K562 (cell line): ENCODE measurements around the gene UBR7. TPM values are rescaled to one million over a fixed set of nuclear protein-coding genes. Genes with fewer than 3 reads are reported as not detected.

Experiments
- ATAC-seq: fragments of 200-7000 bp; cut with Tn5 transposase; 3 replicates; pipeline ENCODE4 v1.9.1; 2020; ENCODE audit warnings: moderate library complexity
- BruUV-seq: library from RNA; stranded (reverse); fragments of 400-500 nt; replicated peaks from 2 replicates; lab custom pipeline; 2021; lab: Mats Ljungman, UMichigan
- CTCF ChIA-PET: fragments of 300-600 bp; formaldehyde crosslinking; extraction: SDS; loops from one replicate; lab custom pipeline; 2021; ENCODE audit warnings: low intra/inter-chr PET ratio; lab: Yijun Ruan, JAX
- POLR2A ChIA-PET: fragments of 300-600, 350-650 bp; sonication (Branson Sonifier 250); formaldehyde crosslinking; extraction: SDS; loops from one replicate; lab custom pipeline; 2021; ENCODE audit warnings: antibody characterized with exemption, inconsistent platforms; lab: Yijun Ruan, JAX
- DNase-seq, 4 experiments: peaks; one replicate each; pipeline versions ENCODE4 v3.0.0 to v3.0.0-alpha.2; 2011 to 2018; ENCODE audit warnings: low spot score in 3 of 4, mixed read lengths in 3 of 4; ENCODE audit errors: extremely low read depth in 1 of 4
- FAIRE-seq: peaks from 2 replicates; lab custom pipeline; 2011; peaks lifted over from hg19 to GRCh38; lab: Jason Lieb, UNC
- H2AFZ ChIP-seq: 2 replicates; pipeline ENCODE4 v1.6.0; 2011; ENCODE audit warnings: low read depth, low read length, control low read depth, inconsistent platforms
- H3K27ac ChIP-seq: fragments of 200-600 bp; 3 replicates; pipeline ENCODE4 v1.8.0; 2011; ENCODE audit warnings: low read depth, mild to moderate bottlenecking, control low read depth, inconsistent platforms, low read length, moderate library complexity, mixed read lengths; ENCODE audit errors: extremely low read depth
- H3K27me3 ChIP-seq, 2 experiments: fragments of 300-600 bp in 1 of 2; 2 replicates in 1 of 2; 3 replicates in 1 of 2; pipeline versions ENCODE4 v1.6.0 to v1.8.0; 2011; ENCODE audit warnings: inconsistent platforms in 2 of 2, low read length in 2 of 2, mild to moderate bottlenecking in 1 of 2, mixed read lengths in 1 of 2, moderate library complexity in 1 of 2; ENCODE audit not compliant: control insufficient read depth in 2 of 2, insufficient read depth in 2 of 2
- H3K36me3 ChIP-seq: fragments of 300-600 bp; 3 replicates; pipeline ENCODE4 v1.8.0; 2011; ENCODE audit warnings: mild to moderate bottlenecking, low read length, inconsistent platforms; ENCODE audit not compliant: control insufficient read depth, insufficient read depth
- H3K4me1 ChIP-seq, 2 experiments: fragments of 200-600 bp in 1 of 2; replicated peaks in 1 of 2; 2 replicates in 1 of 2; 3 replicates in 1 of 2; pipeline versions ENCODE4 v1.5.1 to v1.8.0; 2011; ENCODE audit warnings: inconsistent platforms in 2 of 2, low read length in 2 of 2, mild to moderate bottlenecking in 1 of 2, mixed read lengths in 1 of 2, moderate library complexity in 1 of 2; ENCODE audit not compliant: control insufficient read depth in 2 of 2, insufficient read depth in 2 of 2
- H3K4me2 ChIP-seq: 2 replicates; pipeline ENCODE4 v1.6.1; 2011; ENCODE audit warnings: low read length, control low read depth, inconsistent platforms, mixed read lengths; ENCODE audit not compliant: insufficient read depth
- H3K4me3 ChIP-seq: fragments of 200-600 bp; sonication (generic), shearing (Covaris generic); 2 replicates; pipeline ENCODE4 v1.5.1; 2016; ENCODE audit warnings: control low read depth, inconsistent platforms
- H3K79me2 ChIP-seq: fragments of 200-600 bp; 3 replicates; pipeline ENCODE4 v1.8.0; 2011; ENCODE audit warnings: low read length, inconsistent platforms; ENCODE audit not compliant: control insufficient read depth, insufficient read depth
- H3K9ac ChIP-seq, 2 experiments: 2 replicates each; pipeline versions ENCODE4 v1.6.0 to v1.6.1; 2011; ENCODE audit warnings: low read depth in 2 of 2, low read length in 2 of 2, control low read depth in 1 of 2, inconsistent platforms in 1 of 2, mild to moderate bottlenecking in 1 of 2, mixed read lengths in 1 of 2; ENCODE audit not compliant: insufficient read depth in 1 of 2
- H3K9me1 ChIP-seq: one replicate; pipeline ENCODE4 v1.6.0; 2011; ENCODE audit warnings: inconsistent platforms, mild to moderate bottlenecking, low read length, moderate library complexity; ENCODE audit not compliant: control insufficient read depth, insufficient read depth
- H3K9me3 ChIP-seq: replicated peaks from 2 replicates; pipeline ENCODE4 v1.5.1; 2011; ENCODE audit warnings: low read depth, low read length, inconsistent platforms; ENCODE audit not compliant: control insufficient read depth, insufficient read depth
- H4K20me1 ChIP-seq: replicated peaks from 2 replicates; pipeline ENCODE4 v1.6.1; 2011; ENCODE audit warnings: low read length, inconsistent platforms, mixed read lengths; ENCODE audit not compliant: control insufficient read depth, insufficient read depth
- ARNT ChIP-seq, 2 experiments: fragments of 450-650 bp; IDR thresholded peaks; 2 replicates each; pipeline ENCODE4 v1.6.1; 2016; ENCODE audit warnings: mild to moderate bottlenecking in 1 of 2
- BCL6 ChIP-seq: fragments of 250-450 bp; sonication (Bioruptor Pico); IDR thresholded peaks from 2 replicates; pipeline ENCODE4 v1.4.0; 2020
- EZH2 ChIP-seq: IDR thresholded peaks from 2 replicates; pipeline ENCODE4 v1.6.1; 2012; ENCODE audit warnings: low read depth, mild to moderate bottlenecking, inconsistent platforms, low read length, borderline replicate concordance
- FOXK1 ChIP-seq: sonication (generic); formaldehyde crosslinking; IDR thresholded peaks from 2 replicates; pipeline ENCODE4 v1.8.0; 2022; ENCODE audit warnings: missing genetic modification reagents, mild to moderate bottlenecking, borderline replicate concordance
- HIVEP1 ChIP-seq: fragments of 250-450 bp; sonication (Bioruptor Pico); IDR thresholded peaks from 2 replicates; pipeline ENCODE4 v1.4.0; 2020; ENCODE audit warnings: mild to moderate bottlenecking
- KDM2B ChIP-seq: fragments of 250-450 bp; sonication (Bioruptor Pico); IDR thresholded peaks from 2 replicates; pipeline ENCODE4 v1.8.0; 2021; ENCODE audit warnings: mild to moderate bottlenecking, moderate library complexity
- MAFF ChIP-seq: IDR thresholded peaks from 2 replicates; pipeline ENCODE4 v1.6.1; 2012; ENCODE audit warnings: low read length, improper control_type of control experiment
- NELFE ChIP-seq: IDR thresholded peaks from 2 replicates; pipeline ENCODE4 v1.6.1; 2011; ENCODE audit warnings: mild to moderate bottlenecking; ENCODE audit not compliant: insufficient read depth, insufficient read length
- NFIC ChIP-seq: fragments of 450-650 bp; IDR thresholded peaks from 2 replicates; pipeline ENCODE4 v1.6.1; 2017; ENCODE audit warnings: mild to moderate bottlenecking, inconsistent platforms
- RNF2 ChIP-seq: sonication (generic); IDR thresholded peaks from 2 replicates; pipeline ENCODE4 v1.6.1; 2016
- SAFB ChIP-seq: fragments of 200-400 bp; formaldehyde crosslinking; IDR thresholded peaks from 2 replicates; pipeline ENCODE4 v1.6.1; 2017; ENCODE audit warnings: low read depth, low read length, borderline replicate concordance
- SAFB2 ChIP-seq: fragments of 200-400 bp; formaldehyde crosslinking; IDR thresholded peaks from 2 replicates; pipeline ENCODE4 v1.6.1; 2018; ENCODE audit warnings: borderline replicate concordance, low read length, low read depth, moderate library complexity; ENCODE audit not compliant: severe bottlenecking
- SMC3 ChIP-seq: conservative IDR thresholded peaks from 2 replicates; pipeline ENCODE4 v1.6.1; 2011; ENCODE audit warnings: low read depth, low read length, improper control_type of control experiment; ENCODE audit not compliant: insufficient read depth
- ZNF57 ChIP-seq: fragments of 450-650 bp; formaldehyde crosslinking; IDR thresholded peaks from 2 replicates; pipeline ENCODE4 v1.4.0; 2020; ENCODE audit warnings: mild to moderate bottlenecking, moderate library complexity
- WGBS: fragments of 100-300 bp; shearing (Covaris generic); methylation state at CpG from one replicate; pipeline ENCODE4 v1.1.6; 2016; ENCODE audit warnings: low coverage, mixed read lengths; ENCODE audit not compliant: insufficient coverage; ENCODE audit errors: missing lambda C conversion rate; 5-methylcytosine and 5-hydroxymethylcytosine counted together
- in situ Hi-C: fragments of 300-500 bp; cut with MboI; formaldehyde crosslinking; loops from 4 replicates; pipeline ENCODE4 v1.15.0; 2018; ENCODE audit warnings: inconsistent platforms, mixed read lengths
- intact Hi-C: fragments of 100-400 bp; cut with micrococcal nuclease; formaldehyde crosslinking; loops from 2 replicates; pipeline ENCODE4 v1.14.2; 2022
- polyA plus RNA-seq, 8 experiments: library from polyadenylated mRNA; depleted of rRNA in 4 of 8; stranded (reverse) in 5 of 8; unstranded in 3 of 8; fragments of >200 nt; fragmentation: Nextera tagmentation in 2 of 8; fragmentation: Illumina TruSeq in 1 of 8; extraction: Ambion mirVana in 2 of 8; extraction: Trizol in 1 of 8; gene quantifications; 2 replicates each; pipeline versions ENCODE4 v1.2.1 to v1.2.3, GENCODE V29; 2011 to 2014; ENCODE audit warnings: inconsistent platforms in 1 of 8, missing spikeins in 1 of 8
- total RNA-seq, 7 experiments: library from RNA; depleted of rRNA in 6 of 7; stranded (reverse); fragments of >200 nt in 6 of 7; fragmentation: Illumina TruSeq in 2 of 7; extraction: Trizol in 2 of 7; gene quantifications; 2 replicates each; pipeline versions ENCODE4 v1.2.1 to v1.2.3, GENCODE V29; 2011 to 2021; ENCODE audit warnings: low replicate concordance in 1 of 7
- TF ChIP-seq, protein P1 (sequence below), 2 experiments: fragments of 450-650 bp in 1 of 2; sonication (generic) in 1 of 2; formaldehyde crosslinking in 1 of 2; IDR thresholded peaks; 2 replicates each; pipeline versions ENCODE4 v1.7.1 to v1.9.0; 2016 to 2022; ENCODE audit warnings: inconsistent platforms in 1 of 2, mild to moderate bottlenecking in 1 of 2, missing genetic modification reagents in 1 of 2

The UBR7 gene
- total and polyA plus RNA-seq, 9 of the 15 experiments (the other 6 are each of a cell fraction or from before 2014, with no cell fraction given), result 12.5 to 63.0 (median 34.4) TPM

DNA sequence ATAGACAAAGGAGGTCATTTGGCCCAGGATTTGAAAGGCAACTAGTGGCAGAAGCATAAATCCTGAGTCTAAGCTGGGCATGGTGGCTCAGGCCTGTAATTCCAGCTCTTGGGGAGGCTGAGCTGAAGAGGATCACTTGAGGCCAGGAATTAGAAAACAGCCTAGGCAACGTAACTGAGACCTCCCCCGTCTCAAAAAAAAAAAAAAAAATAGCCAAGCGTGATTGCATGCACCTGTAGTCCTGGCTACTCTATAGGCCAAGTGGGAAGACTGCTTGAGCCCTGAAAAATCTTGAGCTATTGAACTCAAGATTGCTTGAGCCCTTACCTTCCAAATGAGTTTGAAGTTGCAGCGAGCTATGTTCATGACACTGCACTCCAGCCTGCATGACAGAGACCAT, 8.0 kb upstream of the UBR7 start:
- Histone ChIP-seq H3K27ac (no peak overlapping the region), H3K4me3 (no peak overlapping the region), H3K4me1 (no peaks in the 10 kb centered on the region), H3K27me3 (no peaks in the 10 kb centered on the region), H4K20me1 (no peaks in the 10 kb centered on the region), H2AFZ (no peak overlapping the region), H3K9ac (no peak overlapping the region), H3K9me1 (no peaks in the 10 kb centered on the region), H3K79me2 (peaks cover 7% of the 10 kb centered on the region; the same call in 1 of the 3 replicates), H3K9me3 (no peaks in the 10 kb centered on the region), H3K4me2 (no peak overlapping the region), H3K36me3 (peaks cover 12% of the 10 kb centered on the region; the same call in 1 of the 3 replicates)
- intact Hi-C loops, result no loop called here
- in situ Hi-C loops, result no loop called here
- CTCF ChIA-PET, result no interaction called here
- DNase-seq (no peak), FAIRE-seq (no peak), ATAC-seq (no peak)
- 67% methylated on average over 1 of the region's 4 CpGs for WGBS
- POLR2A ChIA-PET, result no interaction called here
- no TSS peak for BruUV-seq
- TF ChIP-seq EZH2 (no peak), ZNF57 (CRISPR knock-in tag) (no peak), HIVEP1 (CRISPR knock-in tag) (no peak), FOXK1 (CRISPR knock-in tag) (no peak), NELFE (no peak), SMC3 (no peak), SAFB2 (no peak), BCL6 (no peak), ARNT (IDR thresholded peaks at IDR 0.05) (no peak), KDM2B (CRISPR knock-in tag) (no peak), MAFF (no peak), NFIC (no peak), SAFB (no peak), RNF2 (no peak)
- TF ChIP-seq, protein P1, sequence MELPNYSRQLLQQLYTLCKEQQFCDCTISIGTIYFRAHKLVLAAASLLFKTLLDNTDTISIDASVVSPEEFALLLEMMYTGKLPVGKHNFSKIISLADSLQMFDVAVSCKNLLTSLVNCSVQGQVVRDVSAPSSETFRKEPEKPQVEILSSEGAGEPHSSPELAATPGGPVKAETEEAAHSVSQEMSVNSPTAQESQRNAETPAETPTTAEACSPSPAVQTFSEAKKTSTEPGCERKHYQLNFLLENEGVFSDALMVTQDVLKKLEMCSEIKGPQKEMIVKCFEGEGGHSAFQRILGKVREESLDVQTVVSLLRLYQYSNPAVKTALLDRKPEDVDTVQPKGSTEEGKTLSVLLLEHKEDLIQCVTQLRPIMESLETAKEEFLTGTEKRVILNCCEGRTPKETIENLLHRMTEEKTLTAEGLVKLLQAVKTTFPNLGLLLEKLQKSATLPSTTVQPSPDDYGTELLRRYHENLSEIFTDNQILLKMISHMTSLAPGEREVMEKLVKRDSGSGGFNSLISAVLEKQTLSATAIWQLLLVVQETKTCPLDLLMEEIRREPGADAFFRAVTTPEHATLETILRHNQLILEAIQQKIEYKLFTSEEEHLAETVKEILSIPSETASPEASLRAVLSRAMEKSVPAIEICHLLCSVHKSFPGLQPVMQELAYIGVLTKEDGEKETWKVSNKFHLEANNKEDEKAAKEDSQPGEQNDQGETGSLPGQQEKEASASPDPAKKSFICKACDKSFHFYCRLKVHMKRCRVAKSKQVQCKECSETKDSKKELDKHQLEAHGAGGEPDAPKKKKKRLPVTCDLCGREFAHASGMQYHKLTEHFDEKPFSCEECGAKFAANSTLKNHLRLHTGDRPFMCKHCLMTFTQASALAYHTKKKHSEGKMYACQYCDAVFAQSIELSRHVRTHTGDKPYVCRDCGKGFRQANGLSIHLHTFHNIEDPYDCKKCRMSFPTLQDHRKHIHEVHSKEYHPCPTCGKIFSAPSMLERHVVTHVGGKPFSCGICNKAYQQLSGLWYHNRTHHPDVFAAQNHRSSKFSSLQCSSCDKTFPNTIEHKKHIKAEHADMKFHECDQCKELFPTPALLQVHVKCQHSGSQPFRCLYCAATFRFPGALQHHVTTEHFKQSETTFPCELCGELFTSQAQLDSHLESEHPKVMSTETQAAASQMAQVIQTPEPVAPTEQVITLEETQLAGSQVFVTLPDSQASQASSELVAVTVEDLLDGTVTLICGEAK (IDR thresholded peaks at IDR 0.05), result no peak
- TF ChIP-seq, protein P1 (CRISPR knock-in tag; IDR thresholded peaks at IDR 0.05), result no peak
